HepG2 (cell line): ENCODE results near the gene CHST10. TPM values are rescaled to one million over a fixed set of nuclear protein-coding genes. Genes with fewer than 3 reads are reported as not detected.

Experiments used
- ESRRA ChIP-seq: sonication (generic); formaldehyde crosslinking; IDR thresholded peaks from 2 replicates; pipeline ENCODE4 v1.5.1; 2020; ENCODE audit warnings: mild to moderate bottlenecking, low read depth, missing genetic modification reagents
- FOXO1 ChIP-seq: sonication (generic); formaldehyde crosslinking; IDR thresholded peaks from 2 replicates; pipeline ENCODE4 v1.4.0; 2020; ENCODE audit warnings: missing genetic modification reagents
- KLF11 ChIP-seq: IDR thresholded peaks from 2 replicates; pipeline ENCODE4 v1.6.1; 2016; ENCODE audit warnings: missing compliant biosample characterization
- MIER2 ChIP-seq: IDR thresholded peaks from 2 replicates; pipeline ENCODE4 v1.6.1; 2016; ENCODE audit warnings: missing biosample characterization, missing genetic modification reagents
- MIXL1 ChIP-seq: IDR thresholded peaks from 2 replicates; pipeline ENCODE4 v1.6.1; 2016
- SALL1 ChIP-seq: sonication (generic); formaldehyde crosslinking; IDR thresholded peaks from 2 replicates; pipeline ENCODE4 v1.8.0; 2022; ENCODE audit warnings: mild to moderate bottlenecking, missing genetic modification reagents
- SOX13 ChIP-seq, 3 experiments: fragments of 450-650 bp in 1 of 3; sonication (generic) in 1 of 3; formaldehyde crosslinking in 1 of 3; IDR thresholded peaks in 2 of 3; conservative IDR thresholded peaks in 1 of 3; 2 replicates each; pipeline versions ENCODE4 v1.5.0 to v1.6.1; 2016 to 2020; ENCODE audit warnings: antibody characterized with exemption in 1 of 3, mild to moderate bottlenecking in 1 of 3, missing compliant biosample characterization in 1 of 3, missing genetic modification reagents in 1 of 3, moderate library complexity in 1 of 3
- TRIM24 ChIP-seq: sonication (generic); formaldehyde crosslinking; IDR thresholded peaks from 2 replicates; pipeline ENCODE4 v1.8.0; 2022; ENCODE audit warnings: mild to moderate bottlenecking, missing genetic modification reagents
- TSC22D2 ChIP-seq: sonication (generic); formaldehyde crosslinking; IDR thresholded peaks from 2 replicates; pipeline ENCODE4 v1.5.1; 2020; ENCODE audit warnings: missing genetic modification reagents, mild to moderate bottlenecking, borderline replicate concordance
- YEATS2 ChIP-seq: sonication (generic); formaldehyde crosslinking; IDR thresholded peaks from 2 replicates; pipeline ENCODE4 v1.4.0; 2020; ENCODE audit warnings: missing genetic modification reagents, borderline replicate concordance
- ZFP1 ChIP-seq: IDR thresholded peaks from 2 replicates; pipeline ENCODE4 v1.6.1; 2016
- ZNF205 ChIP-seq: IDR thresholded peaks from 2 replicates; pipeline ENCODE4 v1.6.1; 2018; ENCODE audit warnings: missing biosample characterization, missing genetic modification reagents
- ZNF264 ChIP-seq: sonication (generic); formaldehyde crosslinking; IDR thresholded peaks from 2 replicates; pipeline ENCODE4 v1.4.0; 2020; ENCODE audit warnings: missing genetic modification reagents
- ZNF326 ChIP-seq: sonication (generic); formaldehyde crosslinking; IDR thresholded peaks from 2 replicates; pipeline ENCODE4 v1.4.0; 2020; ENCODE audit warnings: missing genetic modification reagents, borderline replicate concordance
- ZNF446 ChIP-seq: sonication (generic); formaldehyde crosslinking; IDR thresholded peaks from 2 replicates; pipeline ENCODE4 v1.5.0; 2020; ENCODE audit warnings: mild to moderate bottlenecking, missing genetic modification reagents
- ZNF510 ChIP-seq: sonication (generic); formaldehyde crosslinking; IDR thresholded peaks from 2 replicates; pipeline ENCODE4 v1.4.0; 2020; ENCODE audit warnings: low read depth, mild to moderate bottlenecking, missing genetic modification reagents
- ZNF577 ChIP-seq: sonication (generic); formaldehyde crosslinking; IDR thresholded peaks from 2 replicates; pipeline ENCODE4 v1.4.0; 2020; ENCODE audit warnings: mild to moderate bottlenecking, low read depth, missing genetic modification reagents, borderline replicate concordance
- ZNF841 ChIP-seq: sonication (generic); formaldehyde crosslinking; IDR thresholded peaks from 2 replicates; pipeline ENCODE4 v1.8.1; 2023; ENCODE audit warnings: missing genetic modification reagents, borderline replicate concordance
- polyA plus RNA-seq, 8 experiments: library from polyadenylated mRNA; depleted of rRNA in 3 of 8; stranded (reverse) in 7 of 8; unstranded in 1 of 8; fragments of >200 nt; fragmentation: Illumina TruSeq in 4 of 8; extraction: Trizol in 4 of 8; gene quantifications; 2 replicates each; pipeline versions ENCODE4 v1.2.1 to v1.2.3, GENCODE V29; 2011 to 2016; ENCODE audit warnings: low read depth in 4 of 8, missing spikeins in 1 of 8, mixed read lengths in 1 of 8; ENCODE audit not compliant: insufficient read depth in 1 of 8
- total RNA-seq, 5 experiments: library from RNA; depleted of rRNA; stranded (reverse); fragments of >200 nt; fragmentation: Illumina TruSeq; extraction: Trizol; gene quantifications; 2 replicates each; pipeline ENCODE4 v1.2.3, GENCODE V29; 2016; ENCODE audit warnings: low read depth in 1 of 5
- TF ChIP-seq, protein P1 (sequence below), 2 experiments: IDR thresholded peaks; 2 replicates each; pipeline ENCODE4 v1.6.1; 2011 to 2012; ENCODE audit warnings: low read length in 2 of 2, borderline replicate concordance in 1 of 2, low read depth in 1 of 2, mild to moderate bottlenecking in 1 of 2, moderate library complexity in 1 of 2
- TF ChIP-seq, protein P2 (sequence below): sonication (generic); formaldehyde crosslinking; IDR thresholded peaks from 2 replicates; pipeline ENCODE4 v1.4.0; 2020; ENCODE audit warnings: mild to moderate bottlenecking, low read depth, missing genetic modification reagents
- TF ChIP-seq, protein P3 (sequence below): sonication (generic); formaldehyde crosslinking; IDR thresholded peaks from 2 replicates; pipeline ENCODE4 v1.4.0; 2020; ENCODE audit warnings: missing genetic modification reagents
- TF ChIP-seq, protein P4 (sequence below), 2 experiments: sonication (generic) in 1 of 2; formaldehyde crosslinking in 1 of 2; IDR thresholded peaks; 2 replicates each; pipeline versions ENCODE4 v1.5.1 to v1.6.1; 2011 to 2020; ENCODE audit warnings: borderline replicate concordance in 1 of 2, low read depth in 1 of 2, low read length in 1 of 2, mild to moderate bottlenecking in 1 of 2, missing genetic modification reagents in 1 of 2, moderate library complexity in 1 of 2

The CHST10 gene
- total and polyA plus RNA-seq, 2 of the 13 experiments (the other 11 are each of a cell fraction or from before 2014, with no cell fraction given), result 10.5 to 14.2 TPM

DNA sequence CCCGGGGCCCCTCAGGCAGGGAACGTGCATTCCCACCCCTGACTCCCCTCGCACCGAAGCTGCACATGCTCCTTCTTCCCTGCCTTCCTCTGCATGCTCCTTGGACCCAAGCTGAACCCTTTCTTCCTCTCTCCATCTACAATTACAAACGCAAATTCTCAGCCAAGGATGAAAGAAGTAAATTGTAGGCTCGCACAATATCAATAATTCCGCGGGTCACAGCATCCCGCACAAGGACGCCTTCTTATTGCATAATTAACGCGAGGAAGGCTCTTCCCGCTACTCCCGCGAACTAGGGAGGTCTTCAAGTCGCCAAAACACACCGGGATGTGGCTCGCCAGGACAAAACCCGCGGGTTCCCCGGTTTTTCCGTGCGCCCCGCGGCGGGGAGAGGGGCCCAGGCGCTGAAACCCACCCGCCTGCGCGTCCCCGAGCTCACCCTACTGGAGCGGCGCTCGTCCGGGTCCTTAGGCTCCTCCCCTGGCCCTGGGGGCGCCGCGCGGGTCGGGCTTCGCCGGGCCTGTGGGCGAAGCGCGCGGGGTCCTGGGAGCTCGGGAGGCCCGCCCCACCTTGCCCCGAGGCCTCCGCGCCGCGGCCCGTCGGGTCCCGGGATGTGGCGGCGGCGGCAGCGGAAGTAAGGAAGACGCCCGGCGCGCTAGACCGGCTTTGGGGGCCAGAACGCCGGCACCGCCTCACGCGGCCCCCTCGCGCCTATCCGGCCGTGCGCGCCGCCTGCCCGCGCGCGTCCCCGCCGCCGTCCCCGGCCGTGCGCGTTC, at the start of gene CHST10 (continued):
- TF ChIP-seq ZNF264 (CRISPR knock-in tag), result 0 out of 2 replicates have a peak, but pooled peaks have one; percentile 38
- TF ChIP-seq ZNF446 (CRISPR knock-in tag), result peak; percentile 58; the same call in 1 of the 2 replicates
- TF ChIP-seq ESRRA, result no peak; the same call in 1 of the 2 replicates
- peak; percentile 48; the same call in 1 of the 2 replicates for TF ChIP-seq KLF11 (CRISPR knock-in tag)
- TF ChIP-seq SOX13 (IDR thresholded peaks at IDR 0.05), result no peak
- TF ChIP-seq SOX13 (CRISPR knock-in tag; conservative IDR thresholded peaks at IDR 0.05 in 1 of 2, IDR thresholded peaks at IDR 0.05 in 1 of 2), result no peak
- TF ChIP-seq ZNF841 (CRISPR knock-in tag), result no peak
- peak; percentile 58 for TF ChIP-seq FOXO1 (CRISPR knock-in tag)
- TF ChIP-seq, protein P1, sequence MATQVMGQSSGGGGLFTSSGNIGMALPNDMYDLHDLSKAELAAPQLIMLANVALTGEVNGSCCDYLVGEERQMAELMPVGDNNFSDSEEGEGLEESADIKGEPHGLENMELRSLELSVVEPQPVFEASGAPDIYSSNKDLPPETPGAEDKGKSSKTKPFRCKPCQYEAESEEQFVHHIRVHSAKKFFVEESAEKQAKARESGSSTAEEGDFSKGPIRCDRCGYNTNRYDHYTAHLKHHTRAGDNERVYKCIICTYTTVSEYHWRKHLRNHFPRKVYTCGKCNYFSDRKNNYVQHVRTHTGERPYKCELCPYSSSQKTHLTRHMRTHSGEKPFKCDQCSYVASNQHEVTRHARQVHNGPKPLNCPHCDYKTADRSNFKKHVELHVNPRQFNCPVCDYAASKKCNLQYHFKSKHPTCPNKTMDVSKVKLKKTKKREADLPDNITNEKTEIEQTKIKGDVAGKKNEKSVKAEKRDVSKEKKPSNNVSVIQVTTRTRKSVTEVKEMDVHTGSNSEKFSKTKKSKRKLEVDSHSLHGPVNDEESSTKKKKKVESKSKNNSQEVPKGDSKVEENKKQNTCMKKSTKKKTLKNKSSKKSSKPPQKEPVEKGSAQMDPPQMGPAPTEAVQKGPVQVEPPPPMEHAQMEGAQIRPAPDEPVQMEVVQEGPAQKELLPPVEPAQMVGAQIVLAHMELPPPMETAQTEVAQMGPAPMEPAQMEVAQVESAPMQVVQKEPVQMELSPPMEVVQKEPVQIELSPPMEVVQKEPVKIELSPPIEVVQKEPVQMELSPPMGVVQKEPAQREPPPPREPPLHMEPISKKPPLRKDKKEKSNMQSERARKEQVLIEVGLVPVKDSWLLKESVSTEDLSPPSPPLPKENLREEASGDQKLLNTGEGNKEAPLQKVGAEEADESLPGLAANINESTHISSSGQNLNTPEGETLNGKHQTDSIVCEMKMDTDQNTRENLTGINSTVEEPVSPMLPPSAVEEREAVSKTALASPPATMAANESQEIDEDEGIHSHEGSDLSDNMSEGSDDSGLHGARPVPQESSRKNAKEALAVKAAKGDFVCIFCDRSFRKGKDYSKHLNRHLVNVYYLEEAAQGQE (IDR thresholded peaks at IDR 0.05; ENCODE audit: borderline replicate concordance in 1 of 2, low read depth in 1 of 2, low read length in 2 of 2), result no peak
- TF ChIP-seq ZNF577 (CRISPR knock-in tag), result no peak
- TF ChIP-seq, protein P2, sequence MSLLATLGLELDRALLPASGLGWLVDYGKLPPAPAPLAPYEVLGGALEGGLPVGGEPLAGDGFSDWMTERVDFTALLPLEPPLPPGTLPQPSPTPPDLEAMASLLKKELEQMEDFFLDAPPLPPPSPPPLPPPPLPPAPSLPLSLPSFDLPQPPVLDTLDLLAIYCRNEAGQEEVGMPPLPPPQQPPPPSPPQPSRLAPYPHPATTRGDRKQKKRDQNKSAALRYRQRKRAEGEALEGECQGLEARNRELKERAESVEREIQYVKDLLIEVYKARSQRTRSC, result no peak
- TF ChIP-seq, protein P3, sequence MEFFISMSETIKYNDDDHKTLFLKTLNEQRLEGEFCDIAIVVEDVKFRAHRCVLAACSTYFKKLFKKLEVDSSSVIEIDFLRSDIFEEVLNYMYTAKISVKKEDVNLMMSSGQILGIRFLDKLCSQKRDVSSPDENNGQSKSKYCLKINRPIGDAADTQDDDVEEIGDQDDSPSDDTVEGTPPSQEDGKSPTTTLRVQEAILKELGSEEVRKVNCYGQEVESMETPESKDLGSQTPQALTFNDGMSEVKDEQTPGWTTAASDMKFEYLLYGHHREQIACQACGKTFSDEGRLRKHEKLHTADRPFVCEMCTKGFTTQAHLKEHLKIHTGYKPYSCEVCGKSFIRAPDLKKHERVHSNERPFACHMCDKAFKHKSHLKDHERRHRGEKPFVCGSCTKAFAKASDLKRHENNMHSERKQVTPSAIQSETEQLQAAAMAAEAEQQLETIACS (CRISPR knock-in tag), result peak; percentile 89
- no peak for TF ChIP-seq ZNF510 (CRISPR knock-in tag)
- TF ChIP-seq TSC22D2 (CRISPR knock-in tag), result no peak
- TF ChIP-seq ZNF326 (CRISPR knock-in tag), result no peak
- TF ChIP-seq MIXL1 (CRISPR knock-in tag), result no peak
- TF ChIP-seq YEATS2, result peak; percentile 76
- TF ChIP-seq, protein P4, sequence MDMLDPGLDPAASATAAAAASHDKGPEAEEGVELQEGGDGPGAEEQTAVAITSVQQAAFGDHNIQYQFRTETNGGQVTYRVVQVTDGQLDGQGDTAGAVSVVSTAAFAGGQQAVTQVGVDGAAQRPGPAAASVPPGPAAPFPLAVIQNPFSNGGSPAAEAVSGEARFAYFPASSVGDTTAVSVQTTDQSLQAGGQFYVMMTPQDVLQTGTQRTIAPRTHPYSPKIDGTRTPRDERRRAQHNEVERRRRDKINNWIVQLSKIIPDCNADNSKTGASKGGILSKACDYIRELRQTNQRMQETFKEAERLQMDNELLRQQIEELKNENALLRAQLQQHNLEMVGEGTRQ (IDR thresholded peaks at IDR 0.05; ENCODE audit: low read depth, low read length), result no peak
- TF ChIP-seq, protein P4 (CRISPR knock-in tag; IDR thresholded peaks at IDR 0.05; ENCODE audit: borderline replicate concordance), result no peak
- no peak for TF ChIP-seq TRIM24 (CRISPR knock-in tag)
- TF ChIP-seq SALL1 (CRISPR knock-in tag), result peak; percentile 46; the same call in 1 of the 2 replicates
- TF ChIP-seq ZFP1 (CRISPR knock-in tag), result no peak
- TF ChIP-seq ZNF205, result peak; percentile 60; the same call in 1 of the 2 replicates
- no peak for TF ChIP-seq MIER2
